ENCODE measurements around the gene DNM2. TPM values are rescaled to one million over a fixed set of nuclear protein-coding genes. Genes with fewer than 3 reads are reported as not detected.
A peak's percentile ranks its signal among the peaks of the same experiment; 100 is the strongest.

The DNM2 gene
- total and polyA plus RNA-seq, 2 of the 13 experiments (the other 11 are each of a cell fraction or from before 2014, with no cell fraction given), result 41.7 to 59.8 TPM

DNA sequence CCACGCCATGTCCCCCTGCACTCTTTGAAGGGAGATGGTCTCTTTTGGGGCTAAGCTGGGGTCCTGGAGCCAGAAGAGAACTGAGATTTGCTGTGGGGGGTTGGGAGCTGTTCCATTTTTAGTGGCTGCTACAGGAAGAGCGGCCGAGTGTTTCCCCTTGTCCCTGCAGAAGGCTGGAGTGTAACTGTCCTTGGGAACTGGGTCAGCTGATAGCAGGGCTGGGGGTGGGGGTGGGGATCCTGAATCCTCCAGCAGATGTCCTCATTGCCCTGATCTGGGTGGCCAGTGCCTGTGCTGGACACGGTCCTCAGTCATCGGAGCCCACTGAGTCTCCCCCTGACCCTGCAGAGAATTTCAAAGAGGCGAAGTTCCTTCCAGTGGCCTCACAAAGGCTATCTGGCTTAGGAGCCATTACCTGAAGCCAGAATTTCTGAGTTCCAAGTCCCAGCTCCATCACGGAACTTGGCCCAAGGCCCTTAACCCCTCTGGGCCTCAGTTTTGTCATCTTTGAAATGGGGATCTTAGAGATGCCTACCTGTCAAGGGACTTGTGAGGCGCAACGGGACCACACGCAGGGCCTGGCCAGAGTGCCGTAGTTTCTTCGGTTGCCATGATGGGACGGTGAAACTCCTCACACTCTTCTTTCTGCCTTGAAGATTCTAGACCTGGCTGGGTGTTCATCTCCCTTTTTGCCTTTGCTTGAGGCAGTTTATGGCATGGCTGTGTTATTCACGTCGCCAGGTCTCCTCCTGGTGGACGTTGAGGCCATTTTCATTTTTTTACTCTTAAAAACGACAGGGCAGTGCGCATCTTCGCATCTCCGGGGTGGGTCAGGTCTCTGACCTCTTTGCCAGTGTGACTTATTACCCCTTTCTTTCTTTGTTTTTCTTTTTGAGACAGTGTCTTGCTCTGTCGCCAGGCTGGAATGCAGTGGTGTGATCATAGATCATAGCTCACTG is 51.9 kb downstream of the DNM2 start (continued):
- TF ChIP-seq CREB1 (IDR thresholded peaks at IDR 0.05) (no peak), CREB1 (CRISPR knock-in tag; IDR thresholded peaks at IDR 0.05) (peak; percentile 27; the same call in 1 of the 2 replicates), ZNF10 (CRISPR knock-in tag; IDR thresholded peaks at IDR 0.05; ENCODE audit: borderline replicate concordance, low read depth) (no peak), ZNF124 (CRISPR knock-in tag; IDR thresholded peaks at IDR 0.05) (no peak), KAT7 (CRISPR knock-in tag; IDR thresholded peaks at IDR 0.05; ENCODE audit: borderline replicate concordance) (no peak), ZNF556 (CRISPR knock-in tag; IDR thresholded peaks at IDR 0.05; ENCODE audit: borderline replicate concordance) (no peak), TCF7 (IDR thresholded peaks at IDR 0.05; ENCODE audit: low read depth) (no peak), ZNF747 (CRISPR knock-in tag; IDR thresholded peaks at IDR 0.05; ENCODE audit: borderline replicate concordance) (no peak), SUZ12 (IDR thresholded peaks at IDR 0.05; ENCODE audit: low read depth, low read length) (no peak), ZNF24 (IDR thresholded peaks at IDR 0.05) (no peak), NR2F2 (IDR thresholded peaks at IDR 0.05; ENCODE audit: borderline replicate concordance, low read depth) (no peak), NONO (IDR thresholded peaks at IDR 0.05) (no peak), NONO (CRISPR knock-in tag; conservative IDR thresholded peaks at IDR 0.05) (no peak), ZNF607 (CRISPR knock-in tag; IDR thresholded peaks at IDR 0.05; ENCODE audit: borderline replicate concordance) (no peak), ZNF652 (CRISPR knock-in tag; IDR thresholded peaks at IDR 0.05; ENCODE audit: borderline replicate concordance, low read depth) (no peak), EEA1 (CRISPR knock-in tag; IDR thresholded peaks at IDR 0.05; ENCODE audit: borderline replicate concordance) (no peak), ZNF572 (CRISPR knock-in tag; IDR thresholded peaks at IDR 0.05) (no peak), ZNF335 (CRISPR knock-in tag; IDR thresholded peaks at IDR 0.05) (peak; percentile 39; the same call in 1 of the 2 replicates), ZNF777 (CRISPR knock-in tag; IDR thresholded peaks at IDR 0.05) (no peak), ZNF441 (CRISPR knock-in tag; IDR thresholded peaks at IDR 0.05; ENCODE audit: borderline replicate concordance) (no peak), TMF1 (CRISPR knock-in tag; IDR thresholded peaks at IDR 0.05; ENCODE audit: low read depth) (no peak)
- TF ChIP-seq, protein P1, sequence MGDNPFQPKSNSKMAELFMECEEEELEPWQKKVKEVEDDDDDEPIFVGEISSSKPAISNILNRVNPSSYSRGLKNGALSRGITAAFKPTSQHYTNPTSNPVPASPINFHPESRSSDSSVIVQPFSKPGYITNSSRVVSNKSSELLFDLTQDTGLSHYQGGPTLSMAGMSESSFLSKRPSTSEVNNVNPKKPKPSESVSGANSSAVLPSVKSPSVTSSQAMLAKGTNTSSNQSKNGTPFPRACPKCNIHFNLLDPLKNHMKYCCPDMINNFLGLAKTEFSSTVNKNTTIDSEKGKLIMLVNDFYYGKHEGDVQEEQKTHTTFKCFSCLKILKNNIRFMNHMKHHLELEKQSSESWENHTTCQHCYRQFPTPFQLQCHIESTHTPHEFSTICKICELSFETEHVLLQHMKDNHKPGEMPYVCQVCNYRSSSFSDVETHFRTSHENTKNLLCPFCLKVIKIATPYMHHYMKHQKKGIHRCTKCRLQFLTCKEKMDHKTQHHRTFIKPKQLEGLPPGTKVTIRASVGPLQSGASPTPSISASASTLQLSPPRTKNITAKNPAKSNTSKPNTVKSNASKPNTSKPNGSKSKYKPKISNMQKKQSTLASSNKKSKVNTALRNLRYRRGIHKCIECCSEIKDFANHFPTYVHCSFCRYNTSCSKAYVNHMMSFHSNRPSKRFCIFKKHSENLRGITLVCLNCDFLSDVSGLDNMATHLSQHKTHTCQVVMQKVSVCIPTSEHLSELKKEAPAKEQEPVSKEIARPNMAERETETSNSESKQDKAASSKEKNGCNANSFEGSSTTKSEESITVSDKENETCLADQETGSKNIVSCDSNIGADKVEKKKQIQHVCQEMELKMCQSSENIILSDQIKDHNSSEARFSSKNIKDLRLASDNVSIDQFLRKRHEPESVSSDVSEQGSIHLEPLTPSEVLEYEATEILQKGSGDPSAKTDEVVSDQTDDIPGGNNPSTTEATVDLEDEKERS (CRISPR knock-in tag; IDR thresholded peaks at IDR 0.05), result no peak
- TF ChIP-seq, protein P2, sequence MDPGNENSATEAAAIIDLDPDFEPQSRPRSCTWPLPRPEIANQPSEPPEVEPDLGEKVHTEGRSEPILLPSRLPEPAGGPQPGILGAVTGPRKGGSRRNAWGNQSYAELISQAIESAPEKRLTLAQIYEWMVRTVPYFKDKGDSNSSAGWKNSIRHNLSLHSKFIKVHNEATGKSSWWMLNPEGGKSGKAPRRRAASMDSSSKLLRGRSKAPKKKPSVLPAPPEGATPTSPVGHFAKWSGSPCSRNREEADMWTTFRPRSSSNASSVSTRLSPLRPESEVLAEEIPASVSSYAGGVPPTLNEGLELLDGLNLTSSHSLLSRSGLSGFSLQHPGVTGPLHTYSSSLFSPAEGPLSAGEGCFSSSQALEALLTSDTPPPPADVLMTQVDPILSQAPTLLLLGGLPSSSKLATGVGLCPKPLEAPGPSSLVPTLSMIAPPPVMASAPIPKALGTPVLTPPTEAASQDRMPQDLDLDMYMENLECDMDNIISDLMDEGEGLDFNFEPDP (CRISPR knock-in tag; conservative IDR thresholded peaks at IDR 0.05), result no peak
- TF ChIP-seq, protein P3, sequence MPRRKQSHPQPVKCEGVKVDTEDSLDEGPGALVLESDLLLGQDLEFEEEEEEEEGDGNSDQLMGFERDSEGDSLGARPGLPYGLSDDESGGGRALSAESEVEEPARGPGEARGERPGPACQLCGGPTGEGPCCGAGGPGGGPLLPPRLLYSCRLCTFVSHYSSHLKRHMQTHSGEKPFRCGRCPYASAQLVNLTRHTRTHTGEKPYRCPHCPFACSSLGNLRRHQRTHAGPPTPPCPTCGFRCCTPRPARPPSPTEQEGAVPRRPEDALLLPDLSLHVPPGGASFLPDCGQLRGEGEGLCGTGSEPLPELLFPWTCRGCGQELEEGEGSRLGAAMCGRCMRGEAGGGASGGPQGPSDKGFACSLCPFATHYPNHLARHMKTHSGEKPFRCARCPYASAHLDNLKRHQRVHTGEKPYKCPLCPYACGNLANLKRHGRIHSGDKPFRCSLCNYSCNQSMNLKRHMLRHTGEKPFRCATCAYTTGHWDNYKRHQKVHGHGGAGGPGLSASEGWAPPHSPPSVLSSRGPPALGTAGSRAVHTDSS (CRISPR knock-in tag; conservative IDR thresholded peaks at IDR 0.05), result no peak

Measured in HepG2 (cell line).